GM12874 (cell line): ENCODE data around the gene APP.

Experiments used
- TF ChIP-seq, protein P1 (sequence below): IDR thresholded peaks from 2 replicates; pipeline ENCODE4 v1.5.1; 2011; ENCODE audit warnings: low read depth, mild to moderate bottlenecking, control low read depth, low read length, moderate library complexity; ENCODE audit not compliant: insufficient read depth

APP gene

DNA sequence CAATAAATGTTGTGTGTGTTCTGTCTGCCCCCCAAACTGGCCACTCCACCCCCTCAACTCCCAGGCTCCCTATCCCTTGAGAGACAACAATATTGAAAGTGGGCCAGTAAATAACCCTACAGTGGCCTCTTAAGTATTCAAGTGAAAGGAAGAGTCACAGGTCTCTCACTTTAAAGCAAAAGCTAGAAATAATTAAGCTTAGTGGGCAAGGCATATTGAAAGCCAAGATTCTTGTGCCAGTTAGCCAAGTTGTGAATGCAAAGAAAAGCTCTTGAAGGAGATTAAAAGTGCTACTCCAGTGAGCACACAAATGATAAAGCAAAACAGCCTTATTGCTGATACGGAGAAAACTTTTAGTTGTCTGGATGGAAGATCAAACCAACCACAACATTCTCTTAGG, 277.4 kb downstream of the APP start:
- TF ChIP-seq, protein P1, sequence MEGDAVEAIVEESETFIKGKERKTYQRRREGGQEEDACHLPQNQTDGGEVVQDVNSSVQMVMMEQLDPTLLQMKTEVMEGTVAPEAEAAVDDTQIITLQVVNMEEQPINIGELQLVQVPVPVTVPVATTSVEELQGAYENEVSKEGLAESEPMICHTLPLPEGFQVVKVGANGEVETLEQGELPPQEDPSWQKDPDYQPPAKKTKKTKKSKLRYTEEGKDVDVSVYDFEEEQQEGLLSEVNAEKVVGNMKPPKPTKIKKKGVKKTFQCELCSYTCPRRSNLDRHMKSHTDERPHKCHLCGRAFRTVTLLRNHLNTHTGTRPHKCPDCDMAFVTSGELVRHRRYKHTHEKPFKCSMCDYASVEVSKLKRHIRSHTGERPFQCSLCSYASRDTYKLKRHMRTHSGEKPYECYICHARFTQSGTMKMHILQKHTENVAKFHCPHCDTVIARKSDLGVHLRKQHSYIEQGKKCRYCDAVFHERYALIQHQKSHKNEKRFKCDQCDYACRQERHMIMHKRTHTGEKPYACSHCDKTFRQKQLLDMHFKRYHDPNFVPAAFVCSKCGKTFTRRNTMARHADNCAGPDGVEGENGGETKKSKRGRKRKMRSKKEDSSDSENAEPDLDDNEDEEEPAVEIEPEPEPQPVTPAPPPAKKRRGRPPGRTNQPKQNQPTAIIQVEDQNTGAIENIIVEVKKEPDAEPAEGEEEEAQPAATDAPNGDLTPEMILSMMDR, result no peak

DNA sequence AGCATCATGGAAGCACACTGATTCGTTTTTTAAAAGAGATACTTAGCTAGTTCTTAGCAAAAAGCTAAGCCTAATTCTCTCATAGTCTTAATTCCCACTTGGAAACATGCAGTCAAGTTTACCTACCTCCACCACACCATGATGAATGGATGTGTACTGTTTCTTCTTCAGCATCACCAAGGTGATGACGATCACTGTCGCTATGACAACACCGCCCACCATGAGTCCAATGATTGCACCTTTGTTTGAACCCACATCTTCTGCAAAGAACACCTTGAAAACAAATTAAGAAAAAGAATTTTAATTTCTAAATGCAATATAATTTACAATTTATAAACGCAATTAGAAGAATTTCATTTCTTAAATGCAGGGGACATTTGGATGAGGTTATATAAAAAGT, 279.0 kb downstream of the APP start:
- TF ChIP-seq, protein P1, result no peak

DNA sequence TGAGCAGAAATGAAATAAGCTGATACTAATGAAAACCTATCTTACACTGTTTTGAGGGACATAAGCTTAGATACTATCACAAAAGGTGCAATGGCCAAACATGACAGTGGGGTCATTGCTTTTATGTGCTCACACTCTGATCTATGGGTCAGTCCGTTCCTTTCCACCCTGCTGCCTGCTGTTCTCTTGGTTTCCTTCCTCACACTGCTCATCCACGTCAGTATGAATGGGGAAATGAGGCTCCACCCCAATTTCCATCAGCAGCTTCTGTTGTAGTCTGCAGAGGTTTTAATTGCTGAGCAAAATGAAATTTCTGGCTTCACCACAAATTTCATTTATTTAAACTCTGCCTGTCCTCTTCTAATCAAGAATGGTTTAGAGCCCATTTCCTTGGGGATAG, 280.6 kb downstream of the APP start:
- TF ChIP-seq, protein P1, result no peak

DNA sequence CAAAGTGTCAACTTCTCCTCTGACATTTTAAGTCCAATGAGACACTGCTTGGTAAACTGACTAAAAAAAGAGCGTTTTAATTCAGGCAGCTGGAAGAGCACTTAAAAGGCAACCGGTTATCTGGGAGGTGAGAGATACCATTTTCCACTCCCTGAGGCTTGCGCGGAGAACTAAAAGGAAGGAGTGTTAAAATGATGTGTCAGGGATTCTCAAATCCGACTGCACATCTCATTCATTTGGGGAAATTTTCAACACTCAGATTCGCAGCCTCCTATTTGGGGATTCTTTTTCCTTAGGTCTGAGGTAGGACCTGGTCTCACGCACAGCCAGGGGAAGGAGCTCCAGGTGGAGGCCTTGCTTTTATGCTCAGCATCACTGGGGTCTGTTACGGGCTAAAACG, 281.9 kb downstream of the APP start:
- TF ChIP-seq, protein P1, result no peak

DNA sequence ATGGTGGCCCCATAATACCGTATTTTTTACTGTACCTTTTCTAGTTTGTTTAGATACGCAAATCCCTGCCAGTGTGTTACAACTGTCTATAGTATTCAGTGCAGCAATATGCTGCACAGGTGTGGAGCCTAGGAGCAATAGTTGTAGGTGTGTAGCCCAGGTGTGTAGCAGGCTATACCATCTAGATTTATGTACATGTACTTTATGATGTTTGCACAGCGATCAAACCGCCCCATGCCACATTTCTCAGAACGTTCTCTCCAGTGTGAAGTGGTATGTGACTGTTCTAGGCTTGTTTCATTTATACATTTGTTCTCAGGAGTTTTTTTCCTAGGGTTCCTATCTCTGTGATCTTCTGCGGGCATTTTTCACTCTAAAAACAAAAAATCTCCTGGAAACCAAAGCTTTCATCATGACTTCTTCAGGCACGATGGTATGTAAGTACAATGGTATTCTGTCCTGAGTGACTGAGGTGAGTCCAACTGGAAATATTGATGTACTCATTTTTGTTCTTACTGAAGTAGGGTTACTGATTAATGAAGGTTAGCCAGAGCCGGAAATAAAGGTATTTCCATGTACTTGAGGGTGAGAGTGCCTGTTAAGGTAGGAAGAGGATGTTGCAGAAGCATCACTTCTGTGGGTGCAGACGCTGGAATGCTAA, 282.8 kb downstream of the APP start:
- TF ChIP-seq, protein P1, result no peak

DNA sequence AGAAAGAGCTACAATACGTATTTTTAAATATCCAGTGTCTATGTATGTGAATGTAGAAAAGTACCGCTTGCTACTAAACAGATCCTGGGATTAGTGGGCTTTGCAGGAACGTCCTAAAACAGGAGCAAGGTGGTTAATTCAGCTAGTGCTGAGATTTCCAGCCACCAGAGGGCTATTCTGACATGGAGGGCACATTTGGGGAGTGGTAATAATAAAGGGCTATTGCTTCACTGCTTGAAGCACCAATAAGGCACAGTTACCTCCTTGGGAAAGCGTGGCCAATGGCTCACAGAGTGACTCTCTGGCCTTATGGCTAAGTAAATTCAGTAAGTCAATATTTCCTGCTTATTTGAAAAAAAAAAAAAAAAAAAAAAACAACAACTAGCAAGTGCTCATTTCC, 283.4 kb downstream of the APP start:
- TF ChIP-seq, protein P1, result 0 out of 2 replicates have a peak, but pooled peaks have one; percentile 4

DNA sequence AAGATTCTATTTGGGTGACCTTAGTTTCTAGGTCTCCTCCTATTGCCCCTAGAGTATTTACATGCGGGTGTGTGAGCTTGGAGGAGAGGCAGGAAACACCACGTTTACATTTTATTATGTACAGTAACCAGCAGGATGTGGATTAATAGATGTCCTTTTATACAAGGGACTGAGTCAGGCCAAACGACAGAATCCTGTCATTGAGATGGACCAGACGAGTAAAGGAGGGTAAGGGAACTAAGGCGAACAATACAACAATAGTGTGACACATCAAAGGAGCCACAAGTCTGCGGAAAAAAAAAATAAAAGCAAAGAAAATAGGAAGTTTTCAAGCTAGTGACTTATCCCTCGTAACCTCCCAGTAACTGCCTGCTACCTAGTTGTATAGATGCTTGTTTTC, 284.7 kb downstream of the APP start:
- TF ChIP-seq, protein P1, result no peak
